HG03520 (cell line): ENCODE results near the gene MYT1.

Source experiments
- ATAC-seq: cut with Tn5 transposase; IDR thresholded peaks from one replicate; pipeline ENCODE4 v1.9.1; 2021; ENCODE audit warnings: mild to moderate bottlenecking, moderate library complexity; ENCODE audit not compliant: unreplicated experiment

Gene MYT1

GRCh38 chr20:64139199-64140060 lies 24.8 kb upstream of the MYT1 start:
- ATAC-seq = no peak

- ATAC-seq = no peak
Measured at GRCh38 chr20:64140061-64140931, 24.0 kb upstream of the MYT1 start.

- ATAC-seq = no peak
Measured at GRCh38 chr20:64140956-64141355, 23.3 kb upstream of the MYT1 start.

- ATAC-seq = no peak
Measured at GRCh38 chr20:64142590-64142989, 21.7 kb upstream of the MYT1 start.

DNA sequence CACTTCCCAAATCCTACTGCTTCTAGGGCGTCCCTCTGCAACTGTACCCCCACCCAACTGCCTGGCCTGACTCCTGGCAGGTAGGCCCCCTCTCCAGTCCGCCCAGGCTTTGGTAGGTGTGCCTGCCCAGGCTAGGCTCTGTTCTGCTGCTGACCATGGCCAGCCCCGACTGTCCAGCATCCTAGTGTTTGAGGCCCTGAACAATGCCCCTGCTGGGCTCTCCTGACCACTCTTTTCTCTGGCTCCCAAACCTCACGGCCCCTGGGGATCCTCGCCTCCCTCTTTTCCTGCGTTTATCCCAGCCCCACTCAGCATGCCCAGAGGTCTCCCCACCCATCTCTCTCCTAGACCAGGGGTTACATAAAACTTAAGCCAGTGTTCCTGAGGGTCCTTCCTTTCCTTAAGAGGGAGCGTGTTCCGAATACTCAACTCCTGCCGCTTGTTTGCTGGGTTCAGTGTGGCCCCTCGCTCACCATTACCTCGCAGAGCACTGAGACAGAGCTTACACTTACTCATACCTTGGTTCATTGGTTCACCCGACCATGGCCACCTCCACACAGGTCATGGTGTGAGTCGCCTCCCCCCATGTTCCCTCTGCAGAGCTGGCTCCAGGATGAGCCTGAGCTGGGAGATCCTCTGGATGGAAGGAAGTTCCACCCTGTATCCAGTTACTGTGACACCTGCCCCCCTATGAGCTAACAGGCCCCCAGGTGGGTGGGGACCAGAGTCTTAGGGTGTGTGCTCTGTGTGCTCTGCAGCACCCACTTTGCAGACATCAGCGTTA lies 21.0 kb upstream of the MYT1 start:
- no peak for ATAC-seq

DNA sequence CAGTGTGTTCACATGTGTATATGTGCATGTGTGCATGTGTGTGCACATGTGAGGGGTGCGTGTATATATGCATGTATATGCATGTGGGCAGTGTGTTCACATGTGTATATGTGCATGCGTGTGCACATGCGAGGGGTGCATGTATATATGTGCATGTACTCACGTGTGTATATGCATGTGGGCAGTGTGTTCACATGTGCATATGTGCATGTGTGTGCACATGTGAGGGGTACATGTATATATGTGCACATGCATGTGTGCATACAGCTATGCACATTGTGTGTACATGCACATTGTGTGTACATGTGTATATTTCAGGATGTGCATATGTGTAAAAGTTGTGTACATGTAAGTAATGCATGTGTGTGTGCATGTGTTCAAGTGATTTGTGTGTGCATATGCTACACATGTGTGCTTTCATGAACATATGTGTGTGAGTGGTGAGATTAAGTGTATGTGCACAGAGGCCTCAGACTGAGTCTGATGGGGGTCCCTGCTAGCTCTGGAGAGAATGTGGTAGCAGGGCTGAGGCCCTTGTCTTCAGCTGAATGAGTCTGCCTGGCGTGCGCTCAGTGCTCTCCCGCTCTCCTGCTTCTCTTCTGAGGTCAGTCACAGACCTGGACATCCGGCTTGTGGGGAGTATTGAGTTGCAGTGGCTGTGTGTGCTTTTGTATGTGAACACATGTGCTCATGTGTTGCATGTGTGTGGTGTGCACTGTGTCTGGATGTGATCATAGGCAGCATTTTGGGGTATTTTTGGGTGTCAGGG lies 19.9 kb upstream of the MYT1 start:
- ATAC-seq = no peak

GRCh38 chr20:64145458-64146300 lies 18.6 kb upstream of the MYT1 start:
- ATAC-seq = no peak

- no peak for ATAC-seq
Measured at GRCh38 chr20:64146301-64146935, 17.8 kb upstream of the MYT1 start.

DNA sequence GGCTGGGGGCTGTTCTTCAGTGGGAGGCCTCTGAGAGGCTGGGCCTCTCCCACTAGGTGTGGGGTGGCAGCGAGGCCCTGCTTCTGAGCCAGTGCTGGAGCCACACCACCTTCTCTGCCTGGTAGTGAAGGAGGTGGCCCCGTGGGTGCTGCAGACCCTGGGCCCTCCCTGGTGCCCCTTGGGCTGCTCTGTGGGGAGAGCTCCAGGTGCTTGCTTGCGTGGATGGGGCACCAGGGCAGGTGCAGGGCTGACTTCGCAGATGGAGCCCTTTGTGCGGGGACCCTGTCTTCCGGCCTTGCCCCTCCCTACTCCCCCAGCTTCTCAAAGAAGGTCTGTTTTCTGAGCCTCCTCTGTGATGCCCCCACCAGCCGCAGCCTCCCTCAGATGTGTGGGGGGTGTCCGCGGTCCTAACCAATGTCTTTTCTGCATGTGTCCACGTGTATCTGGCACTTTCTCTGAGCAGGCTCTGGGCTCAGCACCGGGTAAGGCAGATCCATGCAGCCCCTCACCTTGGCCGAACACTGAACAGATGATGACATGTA lies 17.2 kb upstream of the MYT1 start:
- ATAC-seq = no peak

DNA sequence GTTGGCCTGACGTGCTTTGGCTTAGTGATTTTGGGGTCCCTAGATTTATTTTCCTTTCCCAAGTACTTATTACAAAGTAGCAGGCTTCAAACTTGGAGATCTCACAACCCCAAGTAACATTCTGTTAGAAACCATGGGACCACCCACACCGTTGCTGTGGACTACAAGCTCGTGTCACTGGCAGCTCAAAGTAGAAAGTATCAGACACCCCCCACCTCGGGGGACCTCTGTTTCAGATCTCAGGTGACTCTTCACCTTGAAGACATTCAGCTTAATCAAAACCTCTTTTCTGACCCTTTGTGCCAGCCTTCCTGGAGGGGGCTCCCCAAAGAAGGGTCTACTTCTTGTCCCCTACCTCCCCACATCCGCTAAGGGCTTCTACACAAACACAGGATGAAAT lies 15.7 kb upstream of the MYT1 start:
- ATAC-seq = no peak

DNA sequence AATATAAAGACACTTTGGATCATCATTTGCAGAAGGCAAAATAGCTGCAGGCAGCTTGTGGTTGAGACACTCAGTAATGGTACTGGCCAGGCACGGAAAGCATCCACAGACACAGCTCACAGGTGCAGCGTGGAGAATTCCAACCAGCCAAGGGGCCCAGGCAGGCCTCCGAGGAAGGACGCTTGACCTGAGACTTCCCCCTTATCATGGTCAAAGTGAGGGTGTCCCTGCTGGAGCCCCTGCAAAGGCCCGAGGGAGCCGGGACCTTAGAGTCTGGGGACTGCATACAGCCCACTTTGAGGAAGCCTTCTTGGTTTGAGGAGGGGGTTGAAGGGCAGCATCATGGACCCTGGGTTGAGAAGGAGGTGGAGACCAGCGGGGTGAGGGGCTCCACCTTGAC lies 15.1 kb upstream of the MYT1 start:
- ATAC-seq = no peak

DNA sequence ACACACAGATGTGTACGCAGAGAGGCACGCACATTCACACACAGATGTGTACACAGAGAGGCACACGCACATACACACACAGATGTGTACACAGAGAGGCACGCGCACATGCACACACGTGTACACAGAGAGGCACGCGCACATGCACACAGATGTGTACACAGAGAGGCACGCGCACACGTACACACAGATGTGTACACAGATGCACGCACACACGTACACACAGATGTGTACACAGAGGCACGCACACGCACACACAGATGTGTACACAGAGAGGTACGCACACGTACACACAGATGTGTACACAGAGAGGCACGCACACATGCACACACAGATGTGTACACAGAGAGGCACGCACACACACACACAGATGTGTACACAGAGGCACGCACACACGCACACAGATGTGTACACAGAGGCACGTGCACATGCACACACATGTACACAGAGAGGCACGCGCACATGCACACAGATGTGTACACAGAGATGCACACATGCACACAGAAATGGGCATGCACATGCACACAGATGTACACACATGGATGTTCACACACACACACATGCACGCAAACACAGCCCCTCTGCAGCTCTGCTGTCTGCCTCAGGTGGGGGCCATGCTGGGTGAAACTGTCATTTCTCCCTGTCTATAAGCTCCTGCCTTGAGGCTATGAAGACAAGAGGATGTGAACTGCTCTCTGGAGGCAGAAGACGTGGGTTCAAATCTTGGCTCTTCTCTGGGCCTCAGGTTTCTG lies 14.3 kb upstream of the MYT1 start:
- ATAC-seq = no peak

DNA sequence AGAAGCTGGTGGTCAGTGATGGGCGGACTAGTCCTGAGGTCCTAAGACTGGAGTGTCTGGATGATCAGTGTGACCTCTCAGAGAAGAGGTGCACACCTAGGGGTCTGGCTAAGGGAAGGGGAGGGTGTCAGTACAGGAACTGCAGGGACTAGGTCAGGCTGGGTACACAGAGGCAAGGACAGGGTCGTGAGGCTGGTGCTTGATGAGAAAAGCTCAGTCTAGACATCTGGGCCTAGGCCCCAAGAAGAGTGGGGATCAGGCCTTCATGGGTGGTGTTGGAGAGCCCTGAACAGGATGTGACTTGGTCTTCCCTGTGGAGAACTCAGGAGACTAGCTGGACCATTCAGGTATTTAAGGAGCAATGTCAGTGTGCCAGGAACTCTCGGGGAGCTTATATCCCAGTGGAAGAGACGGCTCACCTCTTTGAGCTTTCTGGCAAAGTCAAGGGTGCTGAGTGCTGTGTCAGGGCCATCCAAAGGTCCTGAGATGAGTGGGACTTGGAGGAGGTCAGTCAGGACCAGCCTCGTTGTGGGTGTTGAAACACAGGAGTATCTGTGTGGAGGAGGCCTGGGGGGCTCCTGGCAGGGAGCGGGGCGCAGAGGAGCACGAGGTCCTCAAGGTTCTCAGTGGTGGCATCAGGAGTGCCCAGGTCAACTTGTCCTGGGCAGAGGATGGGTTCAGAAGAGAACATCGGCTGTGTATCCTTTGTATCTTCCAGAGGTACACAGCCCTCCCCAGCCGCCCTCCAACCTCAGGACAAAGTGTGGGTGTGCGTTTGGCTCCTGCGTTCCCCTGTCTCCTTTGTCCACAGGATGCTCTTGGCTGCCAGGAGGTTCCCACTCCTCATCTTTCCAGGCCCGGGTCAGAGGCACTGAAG lies 13.3 kb upstream of the MYT1 start:
- ATAC-seq = no peak

DNA sequence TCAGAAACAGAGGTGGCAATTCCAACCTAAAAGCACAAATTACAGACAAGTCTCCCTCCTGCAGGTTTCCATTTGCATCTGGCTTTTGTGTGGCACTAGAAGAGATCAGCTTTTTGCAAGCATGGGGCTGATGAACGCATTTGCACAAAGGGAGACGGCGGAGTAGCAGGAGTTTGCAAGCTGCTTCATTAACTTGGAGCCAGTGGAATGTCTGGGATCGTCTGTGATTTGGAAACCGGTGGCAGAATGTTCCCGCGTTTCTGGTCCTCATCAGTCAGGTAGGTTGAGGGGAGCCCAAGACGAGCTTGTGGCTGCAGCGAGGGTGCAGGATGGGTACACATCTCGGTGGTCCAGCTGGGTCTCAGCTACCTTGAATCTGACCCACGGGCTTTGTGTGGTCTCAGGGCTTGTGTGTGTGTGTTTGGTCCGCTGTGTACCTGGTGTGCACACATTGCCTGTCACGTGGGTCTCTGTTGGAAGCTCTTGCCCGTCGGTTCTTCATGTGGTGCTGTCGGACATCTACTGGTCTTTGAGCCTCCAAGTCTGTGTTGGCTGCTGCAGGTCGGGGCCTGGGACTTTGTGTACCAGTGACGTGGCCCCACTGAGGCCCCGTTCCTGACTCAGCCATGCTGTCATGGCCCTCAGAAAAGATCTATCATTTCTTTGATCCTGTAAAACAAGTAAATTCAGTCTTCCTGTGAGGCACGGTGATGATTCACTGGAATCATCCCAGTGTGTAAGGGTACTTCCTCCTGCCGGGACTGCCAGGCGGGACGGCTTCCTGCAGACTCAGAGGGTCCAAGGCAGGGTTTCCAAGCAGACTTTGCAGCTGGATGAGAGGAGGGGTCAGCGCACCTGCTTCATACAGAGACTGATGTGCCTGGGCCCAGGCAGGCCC lies 12.4 kb upstream of the MYT1 start:
- ATAC-seq = no peak

DNA sequence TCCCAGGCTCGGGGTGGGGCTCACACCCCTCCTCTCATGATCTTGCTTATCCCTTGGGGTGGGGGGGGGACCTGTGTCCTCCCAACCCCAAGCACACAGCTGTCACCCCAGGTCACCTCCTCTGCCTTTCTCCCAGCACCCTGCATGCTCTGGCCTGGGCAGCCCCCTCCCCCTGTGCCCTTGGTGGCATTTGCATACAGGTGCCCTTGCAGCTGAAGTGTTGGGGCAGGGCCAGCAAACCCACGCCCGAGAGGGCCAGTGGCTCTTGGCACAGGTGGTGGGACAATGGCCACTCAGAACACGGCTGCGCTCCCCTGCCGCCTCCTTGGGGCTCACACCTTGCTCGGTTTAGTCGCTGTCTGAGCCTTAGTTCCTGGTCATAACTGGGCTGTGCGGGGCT lies 11.3 kb upstream of the MYT1 start:
- ATAC-seq = no peak

DNA sequence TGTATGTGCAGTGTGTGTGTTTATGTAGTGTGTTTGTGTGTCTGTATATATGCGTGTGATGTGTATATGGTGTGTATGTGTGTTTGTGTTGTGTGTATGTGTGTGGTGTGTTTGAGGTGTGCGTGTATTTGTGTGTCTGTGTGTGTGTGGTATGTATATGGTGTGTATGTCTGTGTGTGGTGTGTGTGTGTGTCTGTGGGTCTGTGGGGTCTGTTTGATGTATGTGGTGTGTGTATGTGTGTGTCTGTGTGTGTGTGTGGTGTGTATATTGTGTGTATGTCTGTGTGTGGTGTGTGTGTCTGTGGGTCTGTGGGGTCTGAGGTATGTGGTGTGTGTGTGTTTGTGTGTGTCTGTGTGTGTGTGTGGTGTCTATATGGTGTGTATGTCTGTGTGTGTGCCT lies 10.8 kb upstream of the MYT1 start:
- no peak for ATAC-seq
